Measurements from ENCODE around the gene TTC28.

The TTC28 gene

GRCh38 chr22:28435982-28436381 is 243.7 kb downstream of the TTC28 start:
- no peak for DNase-seq

- DNase-seq = no peak
Observed at GRCh38 chr22:28435140-28435768, 244.4 kb downstream of the TTC28 start.

- DNase-seq = no peak
Observed at GRCh38 chr22:28430466-28431025, 249.1 kb downstream of the TTC28 start.

- DNase-seq = no peak
Observed at GRCh38 chr22:28429711-28430110, 249.9 kb downstream of the TTC28 start.

- no peak for DNase-seq
Observed at GRCh38 chr22:28428271-28428670, 251.4 kb downstream of the TTC28 start.

- no peak for DNase-seq
Observed at GRCh38 chr22:28426346-28427132, 253.1 kb downstream of the TTC28 start.

- no peak for DNase-seq
Observed at GRCh38 chr22:28425211-28425610, 254.4 kb downstream of the TTC28 start.

- DNase-seq = no peak
Observed at GRCh38 chr22:28424427-28425080, 255.1 kb downstream of the TTC28 start.

- DNase-seq = no peak
Observed at GRCh38 chr22:28419919-28420318, 259.7 kb downstream of the TTC28 start.

GRCh38 chr22:28418008-28418407 is 261.6 kb downstream of the TTC28 start:
- no peak for DNase-seq

- no peak for DNase-seq
Observed at GRCh38 chr22:28417431-28417830, 262.2 kb downstream of the TTC28 start.

- DNase-seq = no peak
Observed at GRCh38 chr22:28414913-28415312, 264.7 kb downstream of the TTC28 start.

- no peak for DNase-seq
Observed at GRCh38 chr22:28413612-28414399, 265.8 kb downstream of the TTC28 start.

GRCh38 chr22:28412109-28412508 is 267.5 kb downstream of the TTC28 start:
- DNase-seq = no peak

GRCh38 chr22:28411125-28411524 is 268.5 kb downstream of the TTC28 start:
- no peak for DNase-seq

GRCh38 chr22:28410050-28410816 is 269.4 kb downstream of the TTC28 start:
- no peak for DNase-seq

- DNase-seq = no peak
Observed at GRCh38 chr22:28408709-28409108, 270.9 kb downstream of the TTC28 start.

GRCh38 chr22:28407645-28408044 is 272.0 kb downstream of the TTC28 start:
- DNase-seq = no peak

GRCh38 chr22:28406246-28406645 is 273.4 kb downstream of the TTC28 start:
- DNase-seq = no peak

GRCh38 chr22:28405588-28405987 is 274.1 kb downstream of the TTC28 start:
- DNase-seq = no peak

GRCh38 chr22:28402539-28402938 is 277.1 kb downstream of the TTC28 start:
- no peak for DNase-seq

- no peak for DNase-seq
Observed at GRCh38 chr22:28402060-28402459, 277.6 kb downstream of the TTC28 start.

Data from CD4-positive, alpha-beta T cell treated with Interleukin-4 for 4 hours (primary cell).